Activated T-cell treated with anti-CD3 and anti-CD28 coated beads for 4 hours (primary cell): ENCODE results near the gene MBP.
"Not testable (repeated sequence)": the region's sequence is repeated elsewhere in the genome, so short reads cannot be mapped to it uniquely, and the experiment has no call there.

Experiments used
- DNase-seq: peaks from one replicate; pipeline ENCODE4 v3.0.0-alpha.2; 2020

Gene MBP

GRCh38 chr18:76965555-76966151 lies 166.9 kb downstream of the MBP start:
- DNase-seq, result not testable (repeated sequence)

GRCh38 chr18:76963936-76964335 lies 168.6 kb downstream of the MBP start:
- DNase-seq, result no peak

GRCh38 chr18:76962851-76963250 lies 169.7 kb downstream of the MBP start:
- no peak for DNase-seq

DNA sequence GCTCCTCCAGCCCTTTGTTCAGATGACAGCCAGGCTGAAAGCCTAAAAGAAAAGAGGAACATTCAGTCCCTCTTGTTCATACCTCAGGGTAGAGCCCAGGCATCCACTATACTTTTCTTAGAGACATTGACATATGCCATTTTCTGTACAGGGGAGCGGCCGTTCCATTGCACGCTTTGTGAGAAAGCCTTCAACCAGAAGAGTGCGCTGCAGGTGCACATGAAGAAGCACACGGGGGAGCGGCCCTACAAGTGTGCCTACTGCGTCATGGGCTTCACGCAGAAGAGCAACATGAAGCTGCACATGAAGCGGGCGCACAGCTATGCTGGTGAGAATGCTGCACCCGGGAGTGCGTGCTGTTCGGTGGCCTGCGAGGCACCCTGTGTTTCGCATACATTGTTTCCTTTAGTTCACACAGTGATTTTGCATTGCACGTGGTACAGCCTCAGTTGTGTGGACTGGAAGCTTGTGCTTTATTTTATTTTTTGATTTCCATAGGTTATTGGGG lies 172.0 kb downstream of the MBP start:
- no peak for DNase-seq

DNA sequence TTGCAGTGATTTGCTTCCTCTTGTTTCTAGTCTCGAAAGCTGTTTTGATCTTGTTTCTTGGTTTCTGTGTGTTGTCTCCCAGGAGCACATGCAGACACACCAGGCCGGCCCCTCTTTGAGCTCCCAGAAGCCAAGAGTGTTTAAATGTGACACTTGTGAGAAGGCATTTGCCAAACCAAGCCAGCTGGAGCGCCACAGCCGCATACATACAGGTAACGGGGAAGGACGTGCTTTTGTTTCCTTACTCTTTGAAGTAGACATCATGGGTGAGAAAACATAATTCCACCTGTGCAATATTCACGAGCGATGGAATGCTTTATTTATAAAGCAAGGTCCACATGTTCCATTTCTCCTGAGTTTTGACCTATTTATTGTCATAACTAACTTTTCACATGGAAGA lies 173.0 kb downstream of the MBP start:
- DNase-seq, result no peak

- no peak for DNase-seq
Measured at GRCh38 chr18:76958692-76959341, 173.8 kb downstream of the MBP start.

- DNase-seq, result no peak
Measured at GRCh38 chr18:76957384-76958355, 174.9 kb downstream of the MBP start.

DNA sequence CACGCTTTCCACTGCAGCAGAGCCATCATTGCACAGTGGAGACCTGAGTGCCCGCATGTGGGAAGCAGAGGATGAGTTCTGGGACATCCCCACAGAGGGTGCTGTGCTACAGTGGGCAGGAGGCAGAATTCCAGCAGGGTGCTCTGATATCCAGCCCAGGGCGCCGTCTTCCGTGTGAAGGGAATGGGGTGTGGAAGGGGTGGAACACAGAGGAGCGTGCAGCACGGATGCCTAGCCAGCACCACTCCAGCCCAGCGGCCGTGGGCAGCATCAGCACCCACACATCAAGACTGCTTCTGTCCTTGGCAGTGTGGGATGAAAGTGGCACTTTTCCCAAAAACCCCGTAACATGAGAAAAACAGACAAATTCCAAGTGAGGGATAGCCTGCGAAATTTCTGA lies 175.9 kb downstream of the MBP start:
- no peak for DNase-seq

GRCh38 chr18:76955524-76956170 lies 176.9 kb downstream of the MBP start:
- DNase-seq, result no peak

DNA sequence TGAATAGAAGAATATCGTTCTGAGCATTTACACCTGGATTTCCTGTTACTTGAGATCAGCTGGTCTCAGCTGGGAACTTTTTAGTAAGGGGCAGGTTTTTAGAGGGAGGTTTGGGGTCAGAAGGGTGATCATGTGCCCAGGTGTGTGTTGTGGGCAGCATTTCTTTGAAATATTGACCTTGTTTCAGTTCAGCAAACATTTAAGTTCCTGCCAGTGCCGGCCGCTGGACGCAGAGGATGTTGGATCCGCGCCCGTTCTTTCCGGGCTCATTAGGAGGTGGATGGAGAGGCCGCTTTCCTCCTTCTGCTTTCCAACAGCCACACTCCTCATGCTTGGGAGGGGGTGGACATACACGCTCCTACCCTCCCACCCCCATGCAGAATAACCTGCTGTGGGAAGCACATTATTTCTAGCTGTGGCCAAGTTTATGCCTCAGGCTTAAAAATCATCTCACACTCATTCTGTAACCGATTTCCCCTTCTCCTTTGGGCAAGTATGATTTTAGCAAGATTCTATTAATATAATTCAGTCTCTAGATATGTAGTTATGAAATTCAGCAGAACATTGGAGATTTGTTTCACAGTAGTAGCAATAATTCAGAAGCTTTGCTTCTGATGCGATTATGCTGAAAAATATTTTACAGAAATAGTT lies 178.9 kb downstream of the MBP start:
- DNase-seq, result no peak

- DNase-seq, result no peak
Measured at GRCh38 chr18:76953156-76953555, 179.4 kb downstream of the MBP start.

DNA sequence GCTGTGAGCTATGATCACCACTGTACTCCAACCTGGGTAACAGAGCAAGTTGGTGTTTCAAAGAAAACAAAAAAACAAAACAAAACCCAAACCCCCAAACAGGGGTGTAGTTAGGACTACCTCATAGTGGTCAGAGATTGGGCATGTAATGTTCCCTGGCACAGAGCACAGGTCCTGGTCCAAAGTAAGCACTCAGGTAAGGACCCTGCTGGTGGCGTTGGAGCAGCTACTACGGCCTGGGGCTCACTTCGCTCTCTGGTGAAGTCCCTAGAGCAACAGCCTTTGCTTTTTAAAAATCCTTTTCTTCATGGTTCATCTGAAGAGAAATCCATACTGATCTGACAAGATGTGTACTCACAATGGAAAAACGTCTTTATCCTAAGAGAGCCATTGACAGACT lies 179.8 kb downstream of the MBP start:
- DNase-seq, result no peak

DNA sequence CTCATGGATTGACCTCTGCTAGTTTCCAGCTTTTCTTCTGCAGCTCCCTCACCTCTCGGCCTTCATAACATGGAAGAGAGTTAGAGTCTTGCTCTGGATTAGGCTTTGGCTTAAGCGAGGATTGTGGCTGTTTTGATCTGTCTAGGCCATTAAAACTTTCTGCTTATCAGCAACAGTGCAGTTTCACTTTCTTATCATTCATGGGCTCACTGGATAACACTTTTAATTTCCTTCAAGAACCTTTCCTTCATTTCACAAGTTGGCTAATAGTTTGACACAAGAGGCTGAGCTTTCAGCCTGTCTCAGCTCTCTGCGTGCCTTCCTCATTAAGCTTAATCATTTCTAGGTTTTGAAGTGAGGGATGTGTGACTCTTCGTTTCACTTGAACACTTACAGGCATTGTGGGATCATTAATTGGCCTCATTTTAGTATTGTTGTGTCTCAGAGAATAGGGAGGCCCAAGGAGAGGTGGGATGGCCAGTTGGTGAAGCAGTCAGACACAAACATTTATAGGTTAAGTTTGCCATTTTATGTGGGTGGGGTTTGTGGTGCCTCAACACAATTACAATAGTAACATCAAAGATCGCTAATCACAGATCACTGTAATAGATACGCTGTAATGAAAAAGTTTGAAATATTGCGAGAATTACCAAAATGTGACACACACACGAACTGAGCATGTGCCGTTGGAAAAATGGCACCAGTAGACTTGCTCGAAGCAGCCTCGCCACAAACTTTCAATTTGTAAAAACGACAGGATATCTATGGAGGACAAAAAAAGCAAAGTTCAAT lies 180.9 kb downstream of the MBP start:
- DNase-seq, result no peak

DNA sequence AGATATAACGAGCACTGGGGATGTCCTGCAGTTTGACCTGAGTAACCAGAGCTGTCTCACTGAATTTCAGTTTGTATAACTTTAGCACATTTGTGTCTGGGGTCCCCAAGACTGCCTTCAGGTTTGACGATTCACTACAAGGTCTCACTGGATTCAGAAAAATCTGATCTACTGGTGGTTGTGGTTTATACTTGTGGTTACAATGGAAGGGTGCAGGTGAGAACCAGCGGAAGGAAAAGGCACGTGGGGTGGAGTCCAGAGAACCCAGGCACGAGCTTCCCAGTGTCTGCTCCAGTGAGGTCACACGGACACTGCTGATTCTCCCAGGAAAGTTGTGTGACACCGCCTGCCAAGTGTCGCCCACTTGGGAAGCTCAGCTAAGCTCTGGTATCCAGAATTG lies 184.2 kb downstream of the MBP start:
- DNase-seq, result no peak

- DNase-seq, result not testable (repeated sequence)
Measured at GRCh38 chr18:76944346-76944745, 188.2 kb downstream of the MBP start.

DNA sequence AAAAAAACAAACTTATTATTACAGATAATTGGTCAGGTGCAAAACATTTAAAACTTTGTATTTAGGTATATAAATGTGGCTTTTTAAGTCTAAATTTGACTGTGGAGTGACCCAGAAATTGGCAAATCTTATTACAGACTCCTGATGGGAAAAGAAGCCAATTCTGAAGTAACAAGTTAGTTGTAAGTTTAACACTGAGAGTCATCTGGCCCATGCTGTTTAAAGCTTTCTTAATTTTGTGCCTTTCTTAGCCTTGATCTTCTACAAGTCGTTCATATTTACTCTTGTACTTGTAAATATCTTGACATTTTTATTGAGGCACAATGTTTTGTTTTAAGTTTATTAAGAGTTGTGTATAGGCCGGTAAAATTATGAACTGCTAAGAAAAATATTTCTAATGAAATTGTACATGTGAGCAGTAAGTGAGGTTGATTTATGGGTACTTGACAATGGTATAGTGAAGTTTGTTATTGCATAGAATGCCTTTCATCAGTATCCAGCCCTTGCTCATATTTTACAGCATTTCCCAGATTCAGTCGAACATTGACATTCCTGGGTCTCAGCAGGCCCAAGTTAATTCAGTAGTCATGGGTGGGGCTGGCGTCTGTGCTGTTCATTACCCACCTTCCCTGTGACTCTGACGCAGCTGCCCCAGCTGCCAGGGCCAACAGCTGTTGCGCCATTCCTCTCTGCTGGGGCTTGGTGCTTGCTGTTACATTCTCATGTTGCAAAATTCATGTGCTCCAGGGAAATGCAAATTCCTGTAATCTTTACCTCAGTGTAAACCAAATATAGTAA lies 188.8 kb downstream of the MBP start:
- DNase-seq, result no peak

GRCh38 chr18:76941284-76941683 lies 191.3 kb downstream of the MBP start:
- no peak for DNase-seq

DNA sequence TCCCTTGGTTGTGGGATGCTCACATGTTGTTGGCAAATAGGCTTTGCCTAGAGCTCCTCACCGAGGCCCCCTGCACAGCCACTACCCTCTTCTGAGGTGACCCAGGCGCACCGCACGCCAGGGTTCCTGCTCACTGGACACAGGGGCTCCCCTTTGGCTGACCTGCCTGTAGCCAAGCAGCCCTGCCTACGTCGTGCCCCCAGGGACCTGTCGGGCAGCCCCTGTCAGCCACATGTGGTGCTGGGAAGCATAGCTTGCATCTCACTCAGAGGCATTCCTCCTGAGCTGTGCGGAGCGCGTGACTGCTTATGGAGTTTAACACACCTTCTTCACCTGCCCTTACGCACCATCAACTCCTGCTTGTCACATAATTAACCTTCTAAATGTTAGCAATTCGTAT lies 194.0 kb downstream of the MBP start:
- DNase-seq, result no peak

DNA sequence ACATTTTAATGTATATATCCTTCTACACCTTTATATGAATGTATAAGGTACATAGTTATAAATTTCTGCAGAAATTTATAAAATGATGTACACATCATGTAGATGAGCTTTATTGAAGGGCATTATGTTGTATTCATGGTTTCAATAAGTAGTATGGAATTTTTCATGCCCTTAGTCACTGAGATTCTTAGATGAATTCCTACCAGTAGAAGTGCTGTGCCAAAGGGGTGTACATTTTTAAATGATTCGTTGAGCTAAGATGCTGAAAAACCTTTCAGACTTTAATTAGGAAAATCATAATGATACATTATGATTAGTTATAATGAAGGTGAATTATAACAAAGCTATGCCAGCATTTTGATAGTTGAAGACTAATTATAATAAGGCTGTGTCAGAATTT lies 195.0 kb downstream of the MBP start:
- DNase-seq, result no peak

GRCh38 chr18:76936877-76937276 lies 195.7 kb downstream of the MBP start:
- no peak for DNase-seq
